ENCODE results near the gene KRT80. TPM values are rescaled to one million over a fixed set of nuclear protein-coding genes. Genes with fewer than 3 reads are reported as not detected.
"Not testable (repeated sequence)": the region's sequence is repeated elsewhere in the genome, so short reads cannot be mapped to it uniquely, and the experiment has no call there.

The KRT80 gene
- total RNA-seq: not detected in 2 replicates

DNA sequence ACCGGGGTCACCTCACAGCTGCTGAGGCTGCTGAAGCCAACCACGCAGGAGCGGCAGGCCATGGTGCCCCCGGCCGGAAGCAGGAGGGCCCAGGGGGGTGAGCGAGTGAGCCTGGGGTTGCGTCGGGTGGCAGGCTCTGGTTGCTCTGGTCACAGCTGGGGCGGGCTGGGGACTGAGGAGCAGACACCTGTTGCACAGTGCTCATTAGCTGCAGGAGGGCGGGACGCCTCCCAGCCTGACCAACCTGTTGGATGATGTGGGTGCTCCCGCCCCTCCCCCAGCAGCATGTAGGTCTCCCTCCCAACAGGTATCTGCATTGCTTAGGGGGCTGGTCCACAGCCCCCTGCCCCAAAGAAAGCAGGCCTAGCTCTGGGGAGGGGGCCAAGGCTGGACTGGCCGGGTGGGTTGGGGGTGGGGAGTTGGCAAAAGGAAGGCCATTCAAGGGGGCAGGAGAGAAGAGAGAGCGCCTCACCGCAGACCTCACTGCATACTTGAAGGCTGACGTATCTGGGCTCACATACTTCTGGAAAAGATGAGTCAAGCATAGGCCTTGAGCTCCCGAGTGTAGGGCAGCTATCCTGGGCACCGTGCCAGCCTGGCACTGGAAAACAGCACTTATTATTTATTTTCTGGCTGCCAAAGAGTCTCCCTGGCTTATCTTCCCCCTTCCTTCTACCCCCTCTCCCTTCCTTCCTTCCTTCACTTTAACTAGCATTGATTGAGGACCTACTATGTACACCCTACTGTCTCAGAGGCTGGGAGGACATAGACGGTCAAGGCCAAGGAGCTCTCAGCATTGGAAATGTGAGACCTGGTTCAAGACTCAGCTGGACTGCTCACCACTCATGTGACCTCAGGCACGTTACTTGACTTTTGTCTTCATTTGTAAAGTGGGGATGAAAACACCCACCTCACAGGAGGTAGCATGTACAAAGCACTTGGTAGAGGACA is at the start of gene KRT80:
TSS of gene KRT80 (minus strand) at position 174 of the 951 bp plus-strand sequence. CDS start at position 62, 112 bp downstream.
- H3K27me3 Mint-ChIP-seq (ENCODE audit: insufficient read depth): peaks cover 15% of the 10 kb centered on the region
- H3K36me3 Mint-ChIP-seq (ENCODE audit: low read depth): no peaks in the 10 kb centered on the region
- DNase-seq (ENCODE audit: low spot score): no peak
- H3K4me3 Mint-ChIP-seq: no peak within 1 kb of the TSS
- no peaks in the 10 kb centered on the region for H3K9me3 Mint-ChIP-seq
- no peak within 1 kb of the TSS for H3K27ac Mint-ChIP-seq
- H3K4me1 Mint-ChIP-seq (ENCODE audit: low read depth): no peaks in the 10 kb centered on the region
- intact Hi-C loops (cut with micrococcal nuclease): no loop called here

DNA sequence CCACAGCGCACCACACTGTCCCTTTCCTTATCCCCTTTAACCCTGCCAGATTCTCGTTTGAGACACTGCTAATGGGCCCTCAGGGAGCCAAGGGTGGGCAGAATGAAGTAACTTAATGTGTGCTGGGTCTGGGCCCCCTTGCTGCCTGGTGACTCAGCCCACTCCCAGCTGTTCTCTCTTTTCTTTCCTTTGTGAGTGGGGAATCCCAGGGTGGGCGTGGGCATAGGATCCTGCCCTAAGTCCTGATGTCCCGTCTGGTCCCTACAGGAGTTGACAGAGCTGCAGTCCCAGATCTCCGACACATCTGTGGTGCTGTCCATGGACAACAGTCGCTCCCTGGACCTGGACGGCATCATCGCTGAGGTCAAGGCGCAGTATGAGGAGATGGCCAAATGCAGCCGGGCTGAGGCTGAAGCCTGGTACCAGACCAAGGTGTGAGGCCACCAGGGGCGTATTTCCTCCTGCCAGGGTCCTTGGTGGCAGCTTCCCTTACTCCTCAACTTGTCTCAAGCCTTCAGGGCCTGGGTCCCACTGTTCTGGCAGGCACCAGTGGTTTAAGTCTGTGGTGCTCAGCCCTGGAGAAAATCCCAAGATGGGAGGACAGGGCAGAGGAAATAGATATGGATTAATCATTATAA is 49.5 kb upstream of the KRT80 start:
- Mint-ChIP-seq H3K9me3 (no peaks in the 10 kb centered on the region), H3K36me3 (ENCODE audit: low read depth) (peaks cover 11% of the 10 kb centered on the region), H3K4me1 (ENCODE audit: low read depth) (peaks cover 49% of the 10 kb centered on the region), H3K27ac (no peak overlapping the region), H3K27me3 (ENCODE audit: insufficient read depth) (peaks cover 5% of the 10 kb centered on the region), H3K4me3 (no peak overlapping the region)
- no peak for DNase-seq (ENCODE audit: low spot score)
- intact Hi-C loops (cut with micrococcal nuclease): loop anchor here (5.0 kb wide), 1 partner anchor 269 kb away; no protein-coding TSS in a partner anchor

GRCh38 chr12:52240247-52240646 is 48.4 kb upstream of the KRT80 start:
- intact Hi-C loops (cut with micrococcal nuclease): loop anchor here (5.0 kb wide), 1 partner anchor 268 kb away; no protein-coding TSS in a partner anchor
- not testable (repeated sequence) for H3K9me3 Mint-ChIP-seq; H3K36me3 Mint-ChIP-seq (ENCODE audit: low read depth); DNase-seq (ENCODE audit: low spot score); H3K27me3 Mint-ChIP-seq (ENCODE audit: insufficient read depth); H3K4me3 Mint-ChIP-seq; H3K27ac Mint-ChIP-seq
- H3K4me1 Mint-ChIP-seq (ENCODE audit: low read depth): peaks cover 38% of the 10 kb centered on the region

DNA sequence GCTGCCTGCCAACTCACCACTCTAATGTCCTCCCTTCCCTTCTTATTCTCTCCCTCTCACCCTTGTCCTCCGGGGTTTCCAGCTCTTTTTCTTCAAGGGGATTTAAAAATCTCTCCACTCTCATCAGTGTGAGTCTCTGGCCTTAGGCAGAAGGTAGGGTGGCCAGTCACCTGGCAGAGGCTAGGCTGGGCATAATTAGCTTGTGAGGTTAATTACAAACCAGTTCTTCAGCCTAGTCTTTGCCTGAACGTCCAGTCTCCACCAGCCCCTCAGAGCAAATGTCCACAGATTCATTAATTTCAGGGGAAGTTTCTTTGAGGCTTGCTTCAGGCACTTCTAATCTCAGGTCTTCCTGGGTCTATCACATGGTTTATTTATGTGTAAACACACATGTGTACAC is 48.0 kb upstream of the KRT80 start:
- Mint-ChIP-seq H3K4me1 (ENCODE audit: low read depth) (peaks cover 33% of the 10 kb centered on the region), H3K36me3 (ENCODE audit: low read depth) (peaks cover 5% of the 10 kb centered on the region), H3K27me3 (ENCODE audit: insufficient read depth) (peaks cover 8% of the 10 kb centered on the region), H3K4me3 (no peak overlapping the region), H3K9me3 (no peaks in the 10 kb centered on the region), H3K27ac (no peak overlapping the region)
- intact Hi-C loops (cut with micrococcal nuclease): loop anchor here (5.0 kb wide), 1 partner anchor 267 kb away; no protein-coding TSS in a partner anchor
- no peak for DNase-seq (ENCODE audit: low spot score)

DNA sequence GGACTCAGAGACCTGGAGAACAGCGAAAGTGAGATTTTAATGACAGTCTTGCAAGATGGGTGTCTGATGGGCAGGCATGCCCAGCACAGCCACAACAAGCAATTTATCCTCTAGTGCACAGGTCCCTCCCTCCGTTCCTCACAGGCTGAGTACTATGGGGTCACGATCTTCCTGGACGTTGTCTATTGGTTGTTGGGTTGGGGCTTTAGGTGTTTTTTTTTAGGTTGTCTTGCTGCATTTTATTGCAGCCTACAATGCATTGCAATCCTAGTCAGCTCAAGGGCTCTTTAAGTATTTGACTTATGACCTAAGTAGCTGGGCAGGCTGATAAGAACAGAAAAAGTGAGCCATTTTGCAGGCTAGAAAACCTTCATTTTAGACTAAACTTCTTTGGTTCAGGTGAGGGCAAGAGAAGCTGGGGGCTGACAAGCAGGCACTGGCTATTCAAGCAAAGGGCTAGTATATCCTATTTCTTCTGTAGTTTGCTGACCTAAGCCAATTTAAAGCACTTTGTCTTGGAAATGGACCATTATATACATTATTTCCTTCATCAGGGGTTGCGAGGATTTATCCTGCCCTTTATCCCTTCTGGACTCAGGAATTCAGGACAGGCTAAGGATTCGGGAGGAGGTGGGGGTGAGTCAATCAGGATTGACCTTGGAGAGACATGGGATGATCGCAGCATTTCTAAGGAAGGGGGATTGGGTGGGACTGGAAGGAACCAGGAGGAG is 47.3 kb upstream of the KRT80 start:
- DNase-seq (ENCODE audit: low spot score): no peak
- Mint-ChIP-seq H3K9me3 (no peaks in the 10 kb centered on the region), H3K4me3 (no peak overlapping the region), H3K36me3 (ENCODE audit: low read depth) (peaks cover 5% of the 10 kb centered on the region), H3K4me1 (ENCODE audit: low read depth) (peaks cover 31% of the 10 kb centered on the region), H3K27me3 (ENCODE audit: insufficient read depth) (peaks cover 13% of the 10 kb centered on the region), H3K27ac (no peak overlapping the region)
- intact Hi-C loops (cut with micrococcal nuclease): no loop called here

- no peaks in the 10 kb centered on the region for H3K36me3 Mint-ChIP-seq (ENCODE audit: low read depth)
- H3K27ac Mint-ChIP-seq: no peak overlapping the region
- intact Hi-C loops (cut with micrococcal nuclease): no loop called here
- H3K4me3 Mint-ChIP-seq: no peak overlapping the region
- H3K27me3 Mint-ChIP-seq (ENCODE audit: insufficient read depth): peaks cover 18% of the 10 kb centered on the region
- no peaks in the 10 kb centered on the region for H3K9me3 Mint-ChIP-seq
- peaks cover 24% of the 10 kb centered on the region for H3K4me1 Mint-ChIP-seq (ENCODE audit: low read depth)
- DNase-seq (ENCODE audit: low spot score): no peak
Measured at GRCh38 chr12:52238207-52238840, 46.5 kb upstream of the KRT80 start.

- Mint-ChIP-seq H3K36me3 (ENCODE audit: low read depth) (no peaks in the 10 kb centered on the region), H3K9me3 (no peaks in the 10 kb centered on the region), H3K27ac (no peak overlapping the region), H3K27me3 (ENCODE audit: insufficient read depth) (peaks cover 31% of the 10 kb centered on the region), H3K4me3 (no peak overlapping the region), H3K4me1 (ENCODE audit: low read depth) (peaks cover 10% of the 10 kb centered on the region)
- intact Hi-C loops (cut with micrococcal nuclease): no loop called here
- DNase-seq (ENCODE audit: low spot score): no peak
Measured at GRCh38 chr12:52236386-52237050, 44.7 kb upstream of the KRT80 start.

DNA sequence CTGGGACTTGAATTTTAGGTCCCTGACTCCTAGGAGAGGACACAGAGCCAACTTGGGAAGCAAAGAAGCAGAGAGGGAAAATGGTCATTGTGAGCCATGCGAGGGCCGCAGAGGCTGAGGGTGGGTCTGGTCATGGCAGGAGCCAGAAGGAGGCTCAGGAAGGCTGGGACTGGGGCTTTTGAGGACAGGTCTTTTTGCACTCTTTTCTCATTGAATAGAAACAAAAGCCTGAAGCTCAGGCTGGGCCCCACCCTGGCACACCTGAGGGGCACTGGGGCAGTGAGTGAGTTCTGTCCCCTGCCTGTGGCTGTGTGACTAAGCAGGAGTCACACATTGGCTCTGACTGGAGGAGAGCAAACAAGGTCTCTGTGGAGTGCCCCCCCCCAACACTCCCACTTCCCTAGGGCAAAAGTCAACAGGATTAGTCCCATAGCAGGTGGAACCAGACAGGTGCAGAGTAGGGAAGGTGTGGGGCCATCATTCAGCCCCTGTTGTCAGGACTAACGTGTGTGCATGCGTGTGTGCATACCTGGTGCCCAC is 44.1 kb upstream of the KRT80 start:
- Mint-ChIP-seq H3K27me3 (ENCODE audit: insufficient read depth) (peaks cover 36% of the 10 kb centered on the region), H3K9me3 (no peaks in the 10 kb centered on the region), H3K36me3 (ENCODE audit: low read depth) (no peaks in the 10 kb centered on the region), H3K27ac (no peak overlapping the region), H3K4me1 (ENCODE audit: low read depth) (peaks cover 5% of the 10 kb centered on the region), H3K4me3 (no peak overlapping the region)
- intact Hi-C loops (cut with micrococcal nuclease): no loop called here
- DNase-seq (ENCODE audit: low spot score): no peak

DNA sequence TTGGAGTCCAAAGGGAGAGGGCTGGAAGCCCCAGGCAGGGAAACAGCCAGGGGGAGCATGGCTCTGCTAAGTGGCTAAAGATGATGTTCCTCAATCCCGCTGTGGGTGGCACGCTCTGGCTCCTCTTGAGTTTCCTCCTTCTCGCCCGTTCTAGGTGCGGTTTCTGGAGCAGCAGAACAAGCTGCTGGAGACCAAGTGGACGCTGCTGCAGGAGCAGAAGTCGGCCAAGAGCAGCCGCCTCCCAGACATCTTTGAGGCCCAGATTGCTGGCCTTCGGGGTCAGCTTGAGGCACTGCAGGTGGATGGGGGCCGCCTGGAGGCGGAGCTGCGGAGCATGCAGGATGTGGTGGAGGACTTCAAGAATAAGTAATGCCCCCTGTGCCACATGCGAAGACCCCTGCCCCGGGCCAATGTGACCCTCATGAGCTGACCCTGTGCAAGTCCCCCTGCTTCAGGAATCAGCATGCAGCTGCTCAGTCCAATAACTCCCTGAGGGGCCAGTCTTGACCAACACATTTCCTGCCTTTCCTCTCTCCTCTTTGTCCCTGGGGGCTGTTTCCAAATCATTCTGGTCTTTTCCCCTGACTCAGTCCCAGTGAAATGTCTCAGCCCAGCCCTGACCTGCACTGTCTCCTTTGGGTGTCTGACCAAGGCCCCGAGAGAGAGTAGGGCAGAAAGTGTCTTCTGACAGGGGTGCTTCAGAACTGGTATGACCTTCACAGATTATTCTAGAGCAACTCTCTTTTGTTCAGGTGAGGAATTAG is 43.4 kb upstream of the KRT80 start:
- DNase-seq (ENCODE audit: low spot score): no peak
- H3K27ac Mint-ChIP-seq: no peak overlapping the region
- intact Hi-C loops (cut with micrococcal nuclease): no loop called here
- H3K9me3 Mint-ChIP-seq: no peaks in the 10 kb centered on the region
- H3K4me3 Mint-ChIP-seq: no peak overlapping the region
- peaks cover 41% of the 10 kb centered on the region for H3K27me3 Mint-ChIP-seq (ENCODE audit: insufficient read depth)
- H3K4me1 Mint-ChIP-seq (ENCODE audit: low read depth): peaks cover 5% of the 10 kb centered on the region
- no peaks in the 10 kb centered on the region for H3K36me3 Mint-ChIP-seq (ENCODE audit: low read depth)

DNA sequence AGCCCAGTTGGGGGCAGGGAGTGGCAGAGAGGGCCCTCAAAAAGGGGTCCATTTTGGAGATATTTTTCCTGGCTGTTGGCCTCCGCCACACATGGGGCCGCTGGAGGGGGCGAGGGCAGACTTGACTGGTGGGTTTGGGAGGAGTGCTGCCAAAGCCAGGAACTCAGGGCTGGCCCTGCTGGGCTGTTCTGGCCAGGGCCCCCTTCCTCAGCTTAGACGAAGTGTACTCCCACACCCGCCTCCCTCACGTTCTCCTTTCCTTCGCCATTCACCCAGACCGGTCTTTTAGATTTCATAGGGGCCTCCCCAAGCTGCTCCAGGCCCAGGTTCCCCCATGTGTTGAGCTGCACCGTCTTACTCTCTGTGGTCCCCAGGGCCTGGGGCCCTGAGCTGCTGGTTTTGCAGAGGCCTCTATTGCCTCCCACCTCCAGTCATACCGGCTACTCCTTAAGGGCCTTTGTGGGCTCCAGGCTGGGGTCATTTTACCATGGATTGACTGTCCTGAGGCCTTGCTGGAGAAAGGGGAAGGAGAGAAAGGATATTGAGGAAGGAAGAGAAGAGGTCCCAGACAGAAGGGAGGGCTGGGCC is 42.5 kb upstream of the KRT80 start:
- H3K9me3 Mint-ChIP-seq: no peaks in the 10 kb centered on the region

More for the DNA sequence above, 42.5 kb upstream of the KRT80 start:
- intact Hi-C loops (cut with micrococcal nuclease): loop anchor here (1.0 kb wide), 1 partner anchor 9 kb away; no protein-coding TSS in a partner anchor
- no peak overlapping the region for H3K27ac Mint-ChIP-seq
- no peaks in the 10 kb centered on the region for H3K36me3 Mint-ChIP-seq (ENCODE audit: low read depth)
- H3K27me3 Mint-ChIP-seq (ENCODE audit: insufficient read depth): peaks cover 45% of the 10 kb centered on the region
- peaks cover 5% of the 10 kb centered on the region for H3K4me1 Mint-ChIP-seq (ENCODE audit: low read depth)
- H3K4me3 Mint-ChIP-seq: no peak overlapping the region
- DNase-seq (ENCODE audit: low spot score): no peak
